ENCODE data around the gene NDOR1.

Gene NDOR1

DNA sequence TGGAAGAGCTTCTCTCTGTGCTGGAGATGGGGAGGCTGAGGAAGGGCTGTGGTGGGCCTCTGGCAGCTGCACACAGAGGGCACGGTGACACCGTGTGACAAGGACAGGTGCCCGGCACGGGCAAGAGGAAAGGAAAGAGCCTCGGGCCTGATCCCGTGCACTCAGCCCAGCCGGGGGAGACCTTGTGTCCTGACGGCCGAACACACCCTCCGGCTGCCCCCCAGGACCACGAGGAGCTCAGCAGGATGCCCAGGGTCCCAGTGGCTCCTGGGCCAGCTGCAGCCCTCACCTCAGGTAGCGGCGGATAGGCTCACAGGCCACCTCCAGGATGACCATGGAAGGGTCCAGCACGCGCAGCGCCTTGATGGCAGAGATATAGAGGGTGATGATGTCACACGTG is 22.7 kb upstream of the NDOR1 start:
- DNase-seq (ENCODE audit: low read depth in 3 of 3): no peak

DNA sequence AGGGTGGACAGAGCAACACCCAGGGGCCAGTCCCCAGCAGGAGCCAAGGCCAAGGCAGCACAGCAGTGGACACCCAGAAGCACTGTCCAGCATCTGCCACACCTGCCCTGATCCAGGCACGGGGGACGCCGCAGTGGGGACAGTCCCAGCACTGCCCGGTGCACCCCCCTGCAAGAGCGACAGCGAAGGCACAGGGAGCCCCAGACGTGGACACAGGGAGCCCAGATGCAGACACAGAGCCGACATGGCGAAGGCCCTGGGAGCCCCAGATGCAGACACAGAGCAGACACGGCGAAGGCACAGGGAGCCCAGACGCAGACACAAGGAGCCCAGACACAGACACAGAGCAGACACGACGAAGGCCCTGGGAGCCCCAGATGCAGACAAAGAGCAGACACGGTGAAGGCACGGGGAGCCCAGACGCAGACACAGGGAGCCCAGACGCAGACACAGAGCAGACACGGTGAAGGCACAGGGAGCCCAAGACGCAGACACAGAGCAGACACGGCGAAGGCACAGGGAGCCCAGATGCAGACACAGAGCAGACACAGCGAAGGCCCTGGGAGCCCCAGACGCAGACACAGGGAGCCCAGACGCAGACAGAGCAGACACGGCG is 21.4 kb upstream of the NDOR1 start:
- no peak for DNase-seq (ENCODE audit: low read depth in 3 of 3)

DNA sequence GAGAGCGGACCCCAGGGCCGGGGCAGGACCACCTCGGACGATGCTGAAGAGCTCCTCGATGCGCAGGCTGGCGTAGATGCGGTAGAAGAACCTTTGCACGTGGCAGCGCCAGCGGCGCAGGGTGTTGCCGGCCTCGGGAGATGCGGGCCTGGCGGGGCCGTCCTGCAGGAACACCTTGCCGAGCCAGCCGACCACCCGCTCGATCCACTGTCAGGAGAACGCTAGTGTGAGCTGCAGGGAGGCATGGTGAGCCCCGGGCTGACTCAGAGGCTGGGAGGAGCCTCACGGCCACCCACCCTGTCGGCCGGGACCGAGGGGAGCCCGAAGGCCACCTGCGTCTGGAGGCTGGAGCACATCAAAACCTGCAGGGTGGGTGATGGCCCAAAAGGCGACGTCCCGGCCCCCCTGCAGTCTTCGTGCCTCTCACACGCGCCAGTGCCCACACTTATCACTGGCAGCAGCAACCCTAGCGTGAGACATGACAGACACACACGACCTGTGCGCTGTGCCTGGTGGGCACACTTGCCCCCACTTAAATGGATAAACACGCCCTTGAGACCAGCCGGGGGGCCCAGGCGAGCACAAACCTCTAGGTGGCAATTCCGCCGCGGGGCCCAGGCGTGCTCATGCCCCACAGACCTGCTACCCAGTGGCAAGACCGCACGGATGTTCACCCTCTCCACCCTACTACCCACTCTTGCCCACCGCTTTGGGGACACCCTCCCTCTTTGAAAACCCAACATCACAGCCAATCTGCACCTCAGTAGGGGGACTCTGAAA is 20.4 kb upstream of the NDOR1 start:
- no peak for DNase-seq (ENCODE audit: low read depth in 3 of 3)

DNA sequence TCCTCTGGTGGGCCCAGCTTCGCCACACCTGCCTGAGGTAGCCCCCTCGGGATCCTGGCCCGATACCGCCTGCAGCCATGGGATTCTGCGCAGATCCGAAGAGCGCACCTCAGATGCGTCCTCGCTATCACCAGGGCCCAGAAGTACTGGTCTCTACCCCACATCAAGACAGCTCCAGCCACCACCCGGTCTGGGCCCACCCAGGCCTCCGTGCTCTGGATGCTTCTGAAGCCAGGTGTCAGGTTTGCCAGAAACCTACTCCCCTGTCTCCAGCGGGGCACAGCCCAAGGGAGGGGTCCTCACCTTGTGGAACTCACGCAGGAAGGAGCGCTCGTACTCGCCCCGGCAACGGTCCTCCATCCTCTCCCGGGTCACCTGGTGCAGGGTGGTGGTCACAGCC is 19.6 kb upstream of the NDOR1 start:
- no peak for DNase-seq (ENCODE audit: low read depth in 3 of 3)

DNA sequence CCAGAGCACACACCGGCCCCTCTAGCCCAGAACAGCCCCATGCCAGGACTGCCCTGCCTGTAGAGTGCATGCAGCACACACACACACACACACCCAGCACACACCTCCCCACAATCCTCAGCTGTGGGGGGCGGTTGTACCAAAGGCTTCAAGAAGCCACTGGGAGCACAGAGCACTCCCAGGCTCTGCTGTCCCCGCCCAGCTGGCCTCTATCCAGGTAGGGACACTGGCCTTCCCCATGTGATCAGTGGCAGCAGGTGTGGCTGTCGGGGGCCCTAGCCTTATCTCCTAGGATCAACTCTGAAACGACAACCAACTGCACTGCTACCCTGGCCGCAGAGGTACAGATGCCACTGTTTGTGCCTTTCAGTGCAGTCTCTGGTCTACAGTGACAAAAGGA is 19.1 kb upstream of the NDOR1 start:
- DNase-seq (ENCODE audit: low read depth in 3 of 3): no peak

DNA sequence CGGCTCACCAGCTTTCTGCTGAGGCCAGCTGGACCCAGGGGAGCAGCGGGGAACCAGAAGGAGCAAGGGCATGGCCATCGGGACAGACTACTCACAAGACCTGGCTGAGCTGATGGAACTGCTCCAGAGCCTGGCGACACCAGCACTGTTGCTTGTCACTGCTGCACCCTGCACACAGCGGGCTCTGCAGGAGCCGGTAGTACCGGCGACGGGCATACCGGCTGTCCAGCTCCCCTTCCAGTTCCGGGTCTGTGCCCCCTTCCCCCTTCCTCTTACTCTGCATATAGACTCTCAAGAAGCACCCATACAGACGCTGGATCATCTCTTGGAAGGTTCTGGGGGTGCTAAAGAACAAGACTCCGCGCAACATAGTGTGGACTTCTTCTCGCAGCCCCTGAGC is 18.1 kb upstream of the NDOR1 start:
- no peak for DNase-seq (ENCODE audit: low read depth in 3 of 3)

DNA sequence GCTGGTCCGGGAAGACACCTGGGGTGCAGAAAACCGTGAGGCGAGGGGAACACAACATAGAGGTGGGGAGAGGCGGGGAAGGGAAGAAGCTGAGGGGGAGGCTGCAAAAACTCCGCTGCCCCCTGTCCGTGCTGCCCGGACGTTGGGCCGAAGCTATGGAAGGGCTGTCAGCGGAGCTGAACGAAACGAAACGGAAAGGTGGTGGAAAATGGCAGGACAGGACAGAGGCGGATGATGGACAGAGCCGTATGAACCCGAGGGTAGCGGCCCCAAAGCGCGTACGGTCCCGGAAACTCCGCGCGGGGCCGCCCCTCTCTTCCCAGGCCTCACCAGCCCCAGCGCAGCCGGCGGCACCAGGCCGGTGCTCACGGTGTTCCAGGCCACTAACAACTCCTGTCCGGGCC is 17.4 kb upstream of the NDOR1 start:
- DNase-seq (ENCODE audit: low read depth in 3 of 3): no peak

DNA sequence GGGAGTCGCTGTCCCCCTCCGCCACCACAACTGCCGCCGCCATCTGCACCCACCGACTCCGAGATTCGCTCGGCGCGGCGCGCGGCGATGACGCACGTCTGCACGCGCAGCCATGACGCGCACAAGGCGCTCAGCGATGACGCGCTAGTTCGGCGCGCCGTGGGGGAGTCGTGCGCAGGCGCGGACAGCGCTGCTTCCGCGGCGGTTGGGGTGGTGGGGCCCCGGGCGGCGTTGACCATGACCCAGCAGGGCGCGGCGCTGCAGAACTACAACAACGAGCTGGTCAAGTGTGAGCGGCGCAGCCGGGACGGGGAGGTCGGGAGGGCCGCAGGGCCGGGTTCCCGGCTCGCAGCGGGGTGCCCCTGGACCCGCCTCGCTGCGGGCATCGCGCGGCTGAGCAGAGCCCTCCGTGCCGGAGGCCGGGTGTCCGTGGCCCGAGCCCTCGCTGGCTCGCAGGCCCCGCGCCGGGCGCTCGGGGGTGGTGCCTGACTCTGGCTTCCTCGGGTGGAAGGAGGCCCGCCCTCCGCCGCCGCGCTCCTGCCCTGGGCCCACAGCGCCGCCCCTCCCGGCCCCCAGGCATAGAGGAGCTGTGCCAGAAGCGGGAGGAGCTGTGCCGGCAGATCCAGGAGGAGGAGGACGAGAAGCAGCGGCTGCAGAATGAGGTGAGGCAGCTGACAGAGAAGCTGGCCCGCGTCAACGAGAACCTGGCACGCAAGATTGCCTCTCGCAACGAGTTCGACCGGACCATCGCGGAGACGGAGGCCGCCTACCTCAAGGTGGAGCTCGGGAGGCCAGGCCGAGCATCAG is 16.8 kb upstream of the NDOR1 start, which contains the start of the genes ANAPC2 and SSNA1:
ANAPC2 (minus strand) TSS at position 71 of the 807 bp plus-strand sequence; CDS start at position 43, 28 bp downstream.
SSNA1 (plus strand) TSS at position 187 of the 807 bp plus-strand sequence; CDS start at position 238, 51 bp downstream.
- DNase-seq (ENCODE audit: low read depth in 3 of 3): peak; percentile 83 to 90 (median 88)

DNA sequence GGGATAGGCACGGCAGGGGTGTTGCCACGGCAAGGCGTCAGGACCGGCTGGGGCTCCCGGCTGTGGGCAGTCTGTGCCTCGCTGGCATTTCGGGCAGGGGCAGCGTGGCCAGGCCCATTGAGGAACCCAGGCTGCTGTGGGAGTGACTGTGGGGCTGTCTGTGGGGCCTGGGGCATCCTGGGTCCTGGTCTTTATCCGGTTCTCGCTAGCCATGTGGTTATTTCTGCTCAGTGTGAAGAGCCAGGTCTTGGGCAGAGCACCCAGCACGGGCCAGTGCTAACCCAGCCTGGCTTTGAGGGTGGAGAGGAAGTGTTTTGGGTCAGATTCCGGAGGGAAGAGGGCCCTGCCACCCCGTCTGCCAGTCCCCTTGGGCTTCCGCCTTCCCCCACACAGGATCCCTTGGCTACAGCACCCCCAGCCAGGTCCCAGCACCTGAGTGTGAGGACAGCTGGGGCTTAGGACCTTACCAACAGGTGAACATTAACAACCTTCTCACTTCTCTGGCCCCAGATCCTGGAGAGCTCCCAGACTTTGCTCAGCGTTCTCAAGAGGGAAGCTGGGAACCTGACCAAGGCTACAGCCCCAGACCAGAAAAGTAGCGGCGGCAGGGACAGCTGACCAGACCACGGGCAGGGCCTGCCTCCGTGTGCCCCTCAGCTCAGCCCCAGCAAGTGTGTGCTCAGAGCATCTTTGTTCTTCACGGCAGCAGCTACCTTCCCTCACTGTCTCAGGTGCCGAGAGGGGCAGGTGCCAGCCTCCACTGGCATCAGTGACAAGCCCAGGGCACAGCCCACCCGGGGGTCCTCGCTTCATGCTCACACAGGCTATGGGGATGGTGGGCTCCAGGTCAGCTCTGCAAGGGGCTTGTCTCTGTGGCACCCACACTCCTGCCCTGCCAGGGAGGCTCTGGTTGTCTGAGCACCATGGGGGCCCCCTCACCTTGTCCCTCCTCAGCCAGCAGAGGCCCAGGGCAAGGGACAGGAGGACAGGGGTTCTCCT is 15.9 kb upstream of the NDOR1 start:
- DNase-seq (ENCODE audit: low read depth in 3 of 3): no peak

DNA sequence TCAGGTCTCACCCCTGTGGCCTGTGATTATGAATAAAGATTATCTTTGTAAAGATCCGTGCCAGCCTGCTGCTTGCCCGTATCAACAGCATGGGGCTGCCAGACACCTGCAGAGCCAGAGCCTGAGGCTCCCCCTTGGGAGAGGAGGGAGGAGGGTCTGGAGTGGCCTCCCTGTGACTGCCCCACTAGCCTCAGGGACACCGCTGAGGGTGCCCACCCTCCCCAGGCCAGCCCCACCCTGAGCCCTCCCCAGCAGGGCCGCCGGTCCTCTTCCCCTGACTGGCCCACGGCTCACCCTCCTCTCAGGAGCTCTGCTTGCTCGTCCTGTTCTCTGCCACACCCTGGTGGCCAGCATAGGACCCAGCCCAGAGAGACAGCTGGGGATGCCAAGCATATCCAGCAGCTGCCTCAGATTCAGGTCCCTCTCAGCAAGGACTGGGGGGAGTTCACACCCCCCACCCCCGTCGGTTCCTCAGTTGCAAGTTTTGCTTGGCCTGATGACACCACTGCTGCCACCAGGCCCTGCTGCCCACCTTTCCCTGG is 15.1 kb upstream of the NDOR1 start:
- no peak for DNase-seq (ENCODE audit: low read depth in 3 of 3)

DNA sequence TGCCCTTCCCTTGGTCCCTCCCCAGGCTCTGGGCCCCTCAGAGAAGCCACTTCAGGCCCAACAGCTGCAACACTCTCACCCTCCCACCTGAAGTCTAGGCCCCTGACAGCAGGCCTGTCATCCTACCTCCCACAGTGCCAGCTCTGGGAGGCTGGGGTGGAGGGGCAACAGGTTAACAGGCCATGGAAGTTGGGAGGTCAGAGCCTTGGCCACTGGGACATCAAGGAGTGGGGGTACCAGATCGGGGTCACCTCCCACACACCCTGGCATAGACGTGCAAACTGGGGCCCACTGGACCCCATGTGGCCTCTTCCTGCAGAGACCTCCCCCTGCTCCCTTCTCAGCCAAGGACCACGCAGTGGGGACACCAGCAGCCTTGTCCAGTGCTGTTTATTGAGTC is 14.3 kb upstream of the NDOR1 start:
- DNase-seq (ENCODE audit: low read depth in 3 of 3): no peak

DNA sequence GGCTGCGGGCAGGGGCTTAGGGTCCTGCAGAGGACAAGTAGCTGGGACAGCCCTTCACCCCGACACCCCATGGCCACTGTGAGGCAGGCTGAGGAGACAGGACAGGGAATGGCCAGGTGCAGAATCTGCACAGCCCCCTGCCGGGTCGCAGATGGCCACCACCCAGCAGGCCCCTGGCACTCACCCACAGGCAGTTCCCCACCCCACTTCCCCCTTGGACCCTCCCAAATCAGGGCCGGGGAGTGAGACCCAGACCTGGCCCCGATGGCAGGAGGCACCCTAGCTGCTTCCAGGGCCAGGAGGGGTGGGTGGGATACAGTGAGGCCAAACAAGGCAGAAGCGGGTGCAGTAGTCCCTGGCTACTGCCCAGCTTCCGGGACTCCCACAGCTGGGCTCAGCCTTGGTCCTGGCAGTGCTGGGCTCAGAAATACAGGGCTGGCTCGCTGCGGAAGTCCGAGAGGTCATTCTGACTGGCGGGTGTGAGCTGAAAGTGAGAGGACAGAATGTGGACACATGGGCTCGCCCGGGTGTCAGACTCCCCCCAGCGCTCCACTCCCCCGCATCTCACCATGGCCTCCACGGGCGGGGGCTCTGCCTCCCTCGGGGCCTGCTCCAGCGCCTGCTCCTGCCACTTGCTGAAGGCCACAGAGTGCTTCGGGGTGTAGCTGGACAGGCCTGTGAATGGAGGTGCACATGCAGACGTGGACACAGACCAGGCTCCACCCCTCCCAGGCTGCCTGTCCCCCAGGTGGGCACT is 13.6 kb upstream of the NDOR1 start:
- DNase-seq (ENCODE audit: low read depth in 3 of 3): no peak

DNA sequence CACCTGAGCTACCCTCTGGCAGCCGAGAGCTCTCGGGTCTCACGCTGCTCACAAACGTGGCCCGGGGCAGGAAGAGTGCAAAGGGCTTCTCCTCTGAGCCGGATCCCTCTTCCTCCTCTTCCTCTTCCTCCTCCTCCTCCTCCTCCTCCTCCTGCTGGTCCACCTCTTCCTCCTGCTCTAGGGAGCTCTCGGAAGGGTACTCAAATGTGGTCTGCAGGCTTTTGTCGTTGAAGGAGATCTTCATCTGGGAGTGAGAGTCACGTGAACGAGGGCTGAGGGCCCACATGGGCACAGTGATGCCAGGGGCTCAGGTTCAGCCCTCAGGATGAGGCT is 13.1 kb upstream of the NDOR1 start:
- DNase-seq (ENCODE audit: low read depth in 3 of 3): no peak

DNA sequence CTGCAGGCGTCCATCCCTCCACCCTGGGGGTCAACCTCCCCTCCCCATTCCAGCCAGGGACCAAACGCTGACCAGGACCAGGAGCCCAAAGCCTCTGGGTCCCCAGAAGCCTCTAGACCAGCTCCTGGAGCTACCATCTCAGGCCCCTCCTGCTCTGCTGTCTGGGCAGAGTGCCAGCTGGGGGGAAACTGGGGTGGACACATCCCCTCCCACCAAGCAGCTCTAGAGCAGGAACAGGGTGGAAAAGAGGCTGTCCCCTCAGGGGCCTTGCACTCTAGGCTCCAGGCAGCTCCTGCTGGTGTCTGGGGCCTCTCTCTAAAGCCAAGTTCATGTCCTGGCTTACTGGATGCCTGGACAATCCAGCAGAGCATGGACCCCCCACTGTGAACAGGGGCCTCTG is 12.6 kb upstream of the NDOR1 start:
- DNase-seq (ENCODE audit: low read depth in 3 of 3): no peak

DNA sequence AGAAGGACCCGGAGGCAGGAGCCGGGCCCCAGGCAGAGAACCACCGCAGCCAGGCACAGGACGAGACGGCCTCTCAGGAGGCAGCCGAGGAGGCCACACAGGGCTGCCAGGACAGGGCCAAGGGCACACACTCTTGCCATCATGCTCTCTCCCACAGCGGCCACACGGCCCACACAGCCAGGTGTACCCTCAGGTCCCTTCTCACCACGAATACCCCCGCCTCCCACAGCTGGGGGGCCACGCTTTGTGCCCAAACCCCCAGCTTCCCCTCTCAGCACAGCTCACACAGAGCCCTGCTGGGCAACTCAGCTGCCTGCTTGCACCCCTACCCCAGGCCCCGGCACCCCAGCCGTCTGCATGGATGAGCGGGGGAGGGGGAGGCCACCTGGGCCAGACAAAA is 11.7 kb upstream of the NDOR1 start:
- no peak for DNase-seq (ENCODE audit: low read depth in 3 of 3)

DNA sequence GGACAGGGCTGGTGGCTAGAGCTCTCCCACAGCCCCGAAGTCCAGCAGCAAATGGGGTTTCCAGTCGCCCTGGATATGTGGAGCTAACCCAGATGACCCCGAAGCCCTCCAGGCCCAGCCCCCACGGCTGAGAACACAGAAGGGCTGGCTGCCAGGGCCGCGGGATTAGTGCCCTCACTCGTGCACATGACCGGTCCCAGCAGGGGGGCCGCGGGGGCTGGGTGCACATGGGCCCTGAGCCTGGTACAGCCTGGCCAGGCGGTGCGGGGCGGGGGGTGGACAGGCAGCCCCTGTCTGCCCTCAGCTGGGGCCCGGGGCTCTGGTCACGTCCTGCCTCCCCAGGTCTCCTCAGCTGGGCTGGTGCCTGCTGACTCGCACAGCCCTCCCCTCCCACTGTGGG is 11.1 kb upstream of the NDOR1 start:
- DNase-seq (ENCODE audit: low read depth in 3 of 3): no peak

DNA sequence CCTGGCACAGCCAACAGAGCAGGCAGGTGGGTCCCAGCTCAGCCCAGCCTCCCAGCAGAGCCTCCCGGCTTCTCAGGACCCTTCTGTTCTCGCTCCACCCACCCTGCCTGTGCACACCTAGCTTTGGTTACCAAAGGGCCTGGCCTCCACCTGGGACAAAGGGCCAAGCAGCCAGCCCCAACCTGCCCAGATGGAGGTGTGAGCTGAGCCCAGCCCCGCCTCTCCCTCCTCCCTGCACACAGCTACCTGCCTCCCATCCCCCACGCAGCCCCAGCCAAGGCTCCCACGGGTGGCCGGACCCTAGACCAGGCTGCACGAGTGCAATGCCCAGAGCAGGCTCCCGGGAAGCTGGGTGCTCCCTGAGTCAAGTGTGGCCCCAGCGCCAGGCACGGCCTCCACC is 10.6 kb upstream of the NDOR1 start:
- DNase-seq (ENCODE audit: low read depth in 3 of 3): no peak

DNA sequence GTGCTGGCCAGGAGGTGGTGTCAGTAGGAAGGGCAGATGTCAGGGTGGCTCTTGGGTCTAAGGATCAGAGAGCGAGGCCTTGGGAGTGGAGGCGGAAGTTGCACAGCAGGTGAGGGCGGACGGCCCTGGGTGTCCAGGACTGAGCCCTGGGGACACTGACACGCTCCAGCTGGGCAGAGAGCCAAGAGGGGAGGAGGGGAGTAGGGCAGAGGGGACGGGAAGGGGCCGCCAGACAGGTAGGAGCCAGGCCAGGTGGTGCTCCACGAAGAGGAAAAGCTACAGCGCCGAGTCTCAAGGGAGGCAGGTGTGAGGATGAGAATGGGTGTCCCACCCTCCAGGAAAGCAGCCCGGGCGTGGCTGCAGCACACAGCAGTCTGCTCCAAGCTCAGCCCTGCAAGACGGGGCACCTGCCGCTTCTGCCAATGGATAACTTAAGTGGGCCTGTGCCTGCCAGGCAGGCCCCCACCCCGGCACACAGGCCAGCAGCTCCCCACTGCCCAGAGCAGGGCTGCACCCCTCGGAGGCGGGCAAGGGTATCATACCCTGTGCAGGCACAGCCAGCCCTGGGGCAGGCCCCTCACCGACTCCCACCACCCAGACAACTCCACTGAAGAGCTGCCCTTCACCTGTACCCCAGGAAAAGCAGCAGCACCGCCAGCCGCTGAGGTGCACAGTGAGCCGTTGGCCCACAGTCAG is 9.8 kb upstream of the NDOR1 start:
- DNase-seq (ENCODE audit: low read depth in 3 of 3): no peak

DNA sequence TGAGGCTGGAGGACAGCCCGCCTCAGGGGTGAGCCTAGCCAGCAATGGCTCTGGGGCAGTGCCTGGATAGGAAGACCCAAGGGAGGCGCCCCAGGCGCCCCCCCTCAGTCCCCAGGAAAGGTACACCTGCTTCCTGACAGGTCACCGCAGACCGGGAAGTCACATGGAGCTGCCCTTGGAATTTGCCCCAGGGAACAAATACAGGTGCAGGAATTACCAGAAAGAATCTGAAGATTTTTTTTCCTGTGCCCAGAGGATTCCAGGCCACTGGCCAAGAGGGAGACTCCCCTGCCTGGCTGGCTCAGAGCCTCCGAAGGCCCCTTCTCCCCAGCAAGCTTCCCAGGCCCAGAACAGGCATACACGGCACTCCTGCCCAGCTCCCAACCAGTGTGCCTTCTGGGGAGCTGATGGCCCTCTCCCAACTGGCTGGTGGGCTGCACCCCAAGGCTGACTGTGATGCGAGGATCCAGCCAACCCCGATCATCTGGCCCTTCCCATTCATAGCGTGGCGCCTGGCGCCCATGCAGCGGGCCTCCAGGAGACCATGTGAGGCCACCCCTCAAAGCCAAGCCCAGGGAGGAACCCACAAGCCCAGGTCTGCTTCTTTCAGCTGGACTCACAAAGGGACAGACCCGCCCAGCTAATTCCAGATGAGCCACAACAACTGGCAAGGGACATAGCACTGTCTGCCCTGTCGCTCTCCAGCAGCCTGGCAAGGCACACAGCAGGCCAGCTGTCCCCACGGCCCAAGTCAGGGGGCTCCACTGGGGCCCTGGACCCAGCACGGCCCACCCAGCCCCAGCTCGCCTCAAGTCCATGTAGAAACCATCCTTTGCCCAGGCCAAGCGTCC is 7.2 kb upstream of the NDOR1 start:
- DNase-seq (ENCODE audit: low read depth in 3 of 3): no peak

All from stimulated activated CD4-positive, alpha-beta T cell treated with anti-CD3 and anti-CD28 coated beads, TNF-alpha, amount 100 ng/mL, for 24 hours (primary cell).